Measurements from ENCODE around the gene C1QTNF6.
"Not testable (repeated sequence)": the region's sequence is repeated elsewhere in the genome, so short reads cannot be mapped to it uniquely, and the experiment has no call there.

Gene C1QTNF6

GRCh38 chr22:37206841-37207821 is 19.1 kb upstream of the C1QTNF6 start:
- DNase-seq, result no peak
- no peak for TF ChIP-seq POLR2A (IDR thresholded peaks at IDR 0.05; ENCODE audit: low read length)
- no peak for TF ChIP-seq GATA1 (IDR thresholded peaks at IDR 0.05; ENCODE audit: low read depth, low read length)

GRCh38 chr22:37206118-37206840 is 18.2 kb upstream of the C1QTNF6 start:
- no peak for TF ChIP-seq GATA1 (IDR thresholded peaks at IDR 0.05; ENCODE audit: low read depth, low read length)

GRCh38 chr22:37205046-37205445 is 17.0 kb upstream of the C1QTNF6 start:
- DNase-seq, result no peak
- TF ChIP-seq GATA1 (IDR thresholded peaks at IDR 0.05; ENCODE audit: low read depth, low read length) (no peak), POLR2A (IDR thresholded peaks at IDR 0.05; ENCODE audit: low read length) (no peak)

More at GRCh38 chr22:37206118-37206840, 18.2 kb upstream of the C1QTNF6 start:
- DNase-seq, result no peak

GRCh38 chr22:37204045-37204655 is 16.1 kb upstream of the C1QTNF6 start:
- no peak for DNase-seq
- no peak for TF ChIP-seq POLR2A (IDR thresholded peaks at IDR 0.05; ENCODE audit: low read length)
- TF ChIP-seq GATA1 (IDR thresholded peaks at IDR 0.05; ENCODE audit: low read depth, low read length), result no peak

- DNase-seq, result no peak
- TF ChIP-seq POLR2A (IDR thresholded peaks at IDR 0.05; ENCODE audit: low read length), result no peak
- TF ChIP-seq GATA1 (IDR thresholded peaks at IDR 0.05; ENCODE audit: low read depth, low read length), result no peak
These were observed 15.5 kb upstream of the C1QTNF6 start for GRCh38 chr22:37203354-37204044.

GRCh38 chr22:37202716-37203115 is 14.7 kb upstream of the C1QTNF6 start:
- TF ChIP-seq POLR2A (IDR thresholded peaks at IDR 0.05; ENCODE audit: low read length), result no peak
- TF ChIP-seq GATA1 (IDR thresholded peaks at IDR 0.05; ENCODE audit: low read depth, low read length), result no peak
- DNase-seq, result no peak

GRCh38 chr22:37202001-37202555 is 14.0 kb upstream of the C1QTNF6 start:
- DNase-seq, result no peak

GRCh38 chr22:37201443-37201820 is 13.4 kb upstream of the C1QTNF6 start:
- not testable (repeated sequence) for DNase-seq

More at GRCh38 chr22:37202001-37202555, 14.0 kb upstream of the C1QTNF6 start:
- TF ChIP-seq POLR2A (IDR thresholded peaks at IDR 0.05; ENCODE audit: low read length) (no peak), GATA1 (IDR thresholded peaks at IDR 0.05; ENCODE audit: low read depth, low read length) (no peak)

GRCh38 chr22:37199760-37200108 is 11.7 kb upstream of the C1QTNF6 start:
- TF ChIP-seq GATA1 (IDR thresholded peaks at IDR 0.05; ENCODE audit: low read depth, low read length), result no peak
- no peak for TF ChIP-seq POLR2A (IDR thresholded peaks at IDR 0.05; ENCODE audit: low read length)
- DNase-seq, result peak in 1 of 2 experiments; percentile 88

GRCh38 chr22:37199103-37199759 is 11.2 kb upstream of the C1QTNF6 start:
- TF ChIP-seq GATA1 (IDR thresholded peaks at IDR 0.05; ENCODE audit: low read depth, low read length), result no peak
- TF ChIP-seq POLR2A (IDR thresholded peaks at IDR 0.05; ENCODE audit: low read length), result peak; percentile 99
- DNase-seq, result peak; percentile 98

- TF ChIP-seq GATA1 (IDR thresholded peaks at IDR 0.05; ENCODE audit: low read depth, low read length), result no peak
- no peak for TF ChIP-seq POLR2A (IDR thresholded peaks at IDR 0.05; ENCODE audit: low read length)
- DNase-seq, result peak; percentile 80 to 87
These were observed 10.4 kb upstream of the C1QTNF6 start for GRCh38 chr22:37198258-37199102.
